Measurements from ENCODE around the gene ITSN1.
"Not testable (repeated sequence)": the region's sequence is repeated elsewhere in the genome, so short reads cannot be mapped to it uniquely, and the experiment has no call there.

GRCh38 chr21:33863191-33863590 lies 220.9 kb downstream of the ITSN1 start:
- TF ChIP-seq CTCF, POLR2A (IDR thresholded peaks at IDR 0.05): not testable (repeated sequence)

Measured in body of pancreas (tissue), 4 donors.